GM18861 (cell line): Measurements from ENCODE around the gene ZSCAN2.

Source experiments
- ATAC-seq: cut with Tn5 transposase; IDR thresholded peaks from one replicate; pipeline ENCODE4 v1.9.1; 2021; ENCODE audit not compliant: unreplicated experiment

ZSCAN2 gene

DNA sequence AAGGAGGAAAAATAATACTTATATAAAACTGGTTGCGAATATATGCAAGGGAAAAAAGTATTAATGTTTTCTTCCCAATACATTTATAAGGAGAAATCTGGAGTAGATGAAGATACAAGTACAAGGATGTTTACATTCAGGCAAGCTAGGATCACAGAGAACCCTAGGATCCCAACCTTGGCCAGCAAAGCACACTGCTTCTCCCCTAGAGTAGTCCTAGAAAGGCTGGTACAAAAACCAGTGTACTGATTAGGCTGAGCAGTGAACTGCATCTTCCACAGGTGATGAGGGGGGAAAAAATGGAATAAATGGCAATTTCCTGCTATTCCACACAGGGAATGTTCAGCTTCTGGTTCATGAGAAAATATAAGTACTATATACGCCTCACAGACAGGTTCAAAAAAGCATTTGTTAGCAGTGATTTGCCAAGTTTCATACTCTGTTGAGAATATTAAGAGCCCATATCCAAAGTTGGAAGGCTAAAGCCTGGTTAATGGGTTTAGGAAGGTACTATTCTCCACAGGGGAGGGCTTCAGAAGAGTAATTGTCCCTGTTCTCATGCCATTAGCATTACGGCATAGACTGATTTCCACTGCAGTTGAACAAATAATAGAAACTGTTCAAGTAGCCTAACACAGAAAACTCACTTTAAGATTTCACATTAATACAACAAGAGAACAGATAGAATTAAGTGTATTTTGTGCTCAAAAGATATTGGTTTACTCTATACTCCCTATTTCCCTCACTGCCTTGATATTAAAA is 67.6 kb downstream of the ZSCAN2 start:
- no peak for ATAC-seq

- no peak for ATAC-seq
Measured at GRCh38 chr15:84669726-84670125, 68.9 kb downstream of the ZSCAN2 start.

DNA sequence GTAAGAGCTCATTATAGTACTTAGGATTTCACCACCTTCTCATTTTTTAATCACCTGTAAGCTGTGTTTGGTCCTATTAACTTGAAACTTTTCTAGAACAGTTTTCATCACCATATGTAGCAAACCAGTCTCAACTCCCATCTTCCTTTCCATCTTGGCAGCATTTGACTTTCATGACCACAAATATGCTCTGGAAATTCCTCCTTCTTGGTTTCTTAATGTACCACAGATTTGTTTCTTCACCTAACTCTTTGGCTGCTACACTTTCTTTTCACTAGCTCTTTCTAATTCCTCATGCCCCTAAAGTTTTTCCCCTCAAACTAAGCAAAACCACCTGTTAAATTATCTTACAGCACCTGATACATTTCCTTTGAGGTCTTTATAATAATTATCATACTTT is 70.4 kb downstream of the ZSCAN2 start:
- no peak for ATAC-seq
